ENCODE data around the gene UBA7. TPM values are rescaled to one million over a fixed set of nuclear protein-coding genes. Genes with fewer than 3 reads are reported as not detected.

UBA7 gene
- total and polyA plus RNA-seq, 2 of the 8 experiments (the other 6 are each of a cell fraction or from before 2014, with no cell fraction given): 0.34 to 0.65 TPM

- TF ChIP-seq CEBPB (IDR thresholded peaks at IDR 0.05; ENCODE audit: low read depth, low read length) (no peak), SP1 (IDR thresholded peaks at IDR 0.05; ENCODE audit: low read depth, low read length) (no peak), ATF2 (IDR thresholded peaks at IDR 0.05; ENCODE audit: low read length) (no peak), RNF2 (IDR thresholded peaks at IDR 0.05; ENCODE audit: borderline replicate concordance, low read depth, low read length, missing control alignments, poor library complexity, severe bottlenecking) (no peak), POU5F1 (IDR thresholded peaks at IDR 0.05; ENCODE audit: low read depth, low read length) (no peak)
Measured at GRCh38 chr3:49761661-49762060, 52.1 kb downstream of the UBA7 start (continued).
